Activated naive CD8-positive, alpha-beta T cell treated with anti-CD3 and anti-CD28 coated beads, Interleukin-2, amount 10 ng/mL, durations not matched to agents 7 days and 5 days (primary cell): ENCODE data around the gene CFAP210. TPM values are rescaled to one million over a fixed set of nuclear protein-coding genes. Genes with fewer than 3 reads are reported as not detected.
A peak's percentile ranks its signal among the peaks of the same experiment; 100 is the strongest.
"Not testable (repeated sequence)": the region's sequence is repeated elsewhere in the genome, so short reads cannot be mapped to it uniquely, and the experiment has no call there.

Source experiments
- ATAC-seq: fragments of 150-1000 bp; cut with Tn5 transposase; one replicate; pipeline ENCODE4 v1.10.0; 2021; ENCODE audit warnings: low read depth, moderate library complexity
- POLR2A ChIA-PET: fragments of 350-600 bp; sonication (Branson Sonifier 250); formaldehyde crosslinking; loops from one replicate; lab custom pipeline; 2021; ENCODE audit warnings: antibody characterized with exemption; lab: Charles Lee
- DNase-seq: peaks from one replicate; pipeline ENCODE4 v3.0.0; 2021
- H3K27ac Mint-ChIP-seq: one replicate; pipeline ENCODE4 v1.8.0; 2022; ENCODE audit warnings: mild to moderate bottlenecking, mixed read lengths
- H3K27me3 Mint-ChIP-seq: one replicate; pipeline ENCODE4 v1.8.0; 2022; ENCODE audit warnings: mild to moderate bottlenecking, moderate library complexity, mixed read lengths
- H3K36me3 Mint-ChIP-seq: one replicate; pipeline ENCODE4 v1.8.0; 2021; ENCODE audit warnings: mild to moderate bottlenecking, mixed read lengths
- H3K4me1 Mint-ChIP-seq: one replicate; pipeline ENCODE4 v1.8.0; 2021; ENCODE audit warnings: mixed read lengths
- H3K4me3 Mint-ChIP-seq: one replicate; pipeline ENCODE4 v1.8.0; 2022; ENCODE audit warnings: mild to moderate bottlenecking, moderate library complexity, mixed read lengths
- H3K9me3 Mint-ChIP-seq: one replicate; pipeline ENCODE4 v1.8.0; 2021; ENCODE audit warnings: mixed read lengths
- total RNA-seq, 2 experiments: library from RNA; stranded (reverse); gene quantifications; one replicate each; pipeline ENCODE4 v1.2.3, GENCODE V29; 2021

Gene CFAP210
- total RNA-seq, 2 experiments from 2014 or later, result not detected

GRCh38 chr2:169704160-169704708 lies 10.0 kb upstream of the CFAP210 start:
- Mint-ChIP-seq H3K4me3 (no peak overlapping the region), H3K27me3 (no peaks in the 10 kb centered on the region), H3K9me3 (no peaks in the 10 kb centered on the region), H3K4me1 (peaks cover 1% of the 10 kb centered on the region), H3K27ac (no peak overlapping the region), H3K36me3 (peaks cover 16% of the 10 kb centered on the region)
- ATAC-seq, result no peak
- DNase-seq, result no peak
- POLR2A ChIA-PET, result no interaction called here

- Mint-ChIP-seq H3K27me3 (no peaks in the 10 kb centered on the region), H3K9me3 (no peaks in the 10 kb centered on the region), H3K36me3 (peaks cover 20% of the 10 kb centered on the region), H3K4me1 (peaks cover 3% of the 10 kb centered on the region), H3K4me3 (no peak overlapping the region), H3K27ac (no peak overlapping the region)
- ATAC-seq (no peak), DNase-seq (no peak)
- POLR2A ChIA-PET, result no interaction called here
These were observed 8.8 kb upstream of the CFAP210 start for GRCh38 chr2:169702996-169703395.

GRCh38 chr2:169699173-169699572 lies 5.0 kb upstream of the CFAP210 start:
- DNase-seq, H3K4me3 Mint-ChIP-seq, ATAC-seq, H3K27ac Mint-ChIP-seq, H3K27me3 Mint-ChIP-seq, H3K9me3 Mint-ChIP-seq: not testable (repeated sequence)
- H3K36me3 Mint-ChIP-seq, result peaks cover 21% of the 10 kb centered on the region
- POLR2A ChIA-PET, result interaction anchor here (1.1 kb wide), 1 partner anchor 114 kb away, joined by 5 read pairs; no protein-coding TSS in a partner anchor
- peaks cover 14% of the 10 kb centered on the region for H3K4me1 Mint-ChIP-seq

- no peak overlapping the region for H3K4me3 Mint-ChIP-seq
- no peak for DNase-seq
- POLR2A ChIA-PET, result interaction anchor here (0.7 kb wide), 1 partner anchor 73 kb away, joined by 4 read pairs; no protein-coding TSS in a partner anchor
- no peak for ATAC-seq
- peaks cover 8% of the 10 kb centered on the region for H3K27me3 Mint-ChIP-seq
- H3K9me3 Mint-ChIP-seq, result peaks cover under 1% of the 10 kb centered on the region
- peaks cover 16% of the 10 kb centered on the region for H3K36me3 Mint-ChIP-seq
- no peak overlapping the region for H3K27ac Mint-ChIP-seq
- peaks cover 22% of the 10 kb centered on the region for H3K4me1 Mint-ChIP-seq
These were observed 2.2 kb upstream of the CFAP210 start for GRCh38 chr2:169696381-169696780.

- no peak for ATAC-seq
- Mint-ChIP-seq H3K27me3 (peaks cover 8% of the 10 kb centered on the region), H3K4me3 (peak overlapping the region; percentile 91), H3K4me1 (peaks cover 22% of the 10 kb centered on the region), H3K27ac (peak overlapping the region; percentile 85), H3K9me3 (peaks cover 5% of the 10 kb centered on the region), H3K36me3 (peaks cover 14% of the 10 kb centered on the region)
- DNase-seq, result no peak
- POLR2A ChIA-PET, result interaction anchor here (1.2 to 1.5 kb wide), 4 partner anchors 71 to 121 kb away, joined by 3 to 8 read pairs (median 4); partner anchors contain the start of genes FASTKD1 and PPIG
These were observed 672 bp upstream of the CFAP210 start for GRCh38 chr2:169694894-169695260.

- Mint-ChIP-seq H3K27ac (peak overlapping the region; percentile 85), H3K9me3 (peaks cover 11% of the 10 kb centered on the region), H3K4me1 (peaks cover 21% of the 10 kb centered on the region), H3K4me3 (peak overlapping the region; percentile 91), H3K36me3 (peaks cover 4% of the 10 kb centered on the region), H3K27me3 (peaks cover 8% of the 10 kb centered on the region)
- POLR2A ChIA-PET, result interaction anchor here (1.4 kb wide), 1 partner anchor 72 kb away, joined by 4 read pairs; no protein-coding TSS in a partner anchor
- DNase-seq (no peak), ATAC-seq (no peak)
These were observed 845 bp downstream of the CFAP210 start for GRCh38 chr2:169693360-169693759.

GRCh38 chr2:169692718-169693117 lies 1.5 kb downstream of the CFAP210 start:
- no peak for DNase-seq
- peaks cover 8% of the 10 kb centered on the region for H3K27me3 Mint-ChIP-seq
- H3K9me3 Mint-ChIP-seq, result peaks cover 11% of the 10 kb centered on the region
- ATAC-seq, result no peak
- H3K4me3 Mint-ChIP-seq, result no peak overlapping the region
- peaks cover 18% of the 10 kb centered on the region for H3K4me1 Mint-ChIP-seq
- H3K36me3 Mint-ChIP-seq, result peaks cover 5% of the 10 kb centered on the region
- H3K27ac Mint-ChIP-seq, result no peak overlapping the region
- POLR2A ChIA-PET, result no interaction called here

GRCh38 chr2:169690958-169691357 lies 3.2 kb downstream of the CFAP210 start:
- peaks cover 13% of the 10 kb centered on the region for H3K9me3 Mint-ChIP-seq
- DNase-seq (no peak), ATAC-seq (no peak)
- H3K27ac Mint-ChIP-seq, result no peak overlapping the region
- H3K4me1 Mint-ChIP-seq, result peaks cover 14% of the 10 kb centered on the region
- H3K36me3 Mint-ChIP-seq, result peaks cover 4% of the 10 kb centered on the region
- H3K27me3 Mint-ChIP-seq, result peaks cover 8% of the 10 kb centered on the region
- H3K4me3 Mint-ChIP-seq, result no peak overlapping the region
- POLR2A ChIA-PET, result no interaction called here

- ATAC-seq, POLR2A ChIA-PET, DNase-seq, H3K4me3 Mint-ChIP-seq, H3K4me1 Mint-ChIP-seq, H3K27ac Mint-ChIP-seq, H3K36me3 Mint-ChIP-seq, H3K27me3 Mint-ChIP-seq: not testable (repeated sequence)
- H3K9me3 Mint-ChIP-seq, result peaks cover 13% of the 10 kb centered on the region
These were observed 6.3 kb downstream of the CFAP210 start for GRCh38 chr2:169687943-169688342.

GRCh38 chr2:169686825-169687224 lies 7.4 kb downstream of the CFAP210 start:
- H3K4me3 Mint-ChIP-seq, H3K4me1 Mint-ChIP-seq, H3K27ac Mint-ChIP-seq, H3K27me3 Mint-ChIP-seq, POLR2A ChIA-PET, ATAC-seq, DNase-seq, H3K36me3 Mint-ChIP-seq: not testable (repeated sequence)
- peaks cover 13% of the 10 kb centered on the region for H3K9me3 Mint-ChIP-seq

- H3K4me3 Mint-ChIP-seq, ATAC-seq, H3K9me3 Mint-ChIP-seq, H3K27ac Mint-ChIP-seq, H3K36me3 Mint-ChIP-seq, H3K4me1 Mint-ChIP-seq, DNase-seq, POLR2A ChIA-PET: not testable (repeated sequence)
- H3K27me3 Mint-ChIP-seq, result peaks cover 11% of the 10 kb centered on the region
These were observed 9.5 kb downstream of the CFAP210 start for GRCh38 chr2:169684712-169685111.

GRCh38 chr2:169684135-169684565 lies 10.1 kb downstream of the CFAP210 start:
- H3K27me3 Mint-ChIP-seq, result peaks cover 11% of the 10 kb centered on the region
- H3K36me3 Mint-ChIP-seq, result peaks cover 1% of the 10 kb centered on the region
- H3K27ac Mint-ChIP-seq, result no peak overlapping the region
- ATAC-seq (no peak), DNase-seq (no peak)
- H3K4me1 Mint-ChIP-seq, result peaks cover 6% of the 10 kb centered on the region
- H3K4me3 Mint-ChIP-seq, result no peak overlapping the region
- peaks cover 5% of the 10 kb centered on the region for H3K9me3 Mint-ChIP-seq
- POLR2A ChIA-PET, result no interaction called here

GRCh38 chr2:169683425-169684134 lies 10.6 kb downstream of the CFAP210 start:
- POLR2A ChIA-PET, result no interaction called here
- H3K36me3 Mint-ChIP-seq, result peaks cover 1% of the 10 kb centered on the region
- H3K4me3 Mint-ChIP-seq, result no peak overlapping the region
- H3K27ac Mint-ChIP-seq, result no peak overlapping the region
- H3K27me3 Mint-ChIP-seq, result peaks cover 11% of the 10 kb centered on the region
- ATAC-seq, result no peak
- H3K4me1 Mint-ChIP-seq, result peaks cover 6% of the 10 kb centered on the region
- DNase-seq, result no peak
- H3K9me3 Mint-ChIP-seq, result peaks cover 2% of the 10 kb centered on the region

GRCh38 chr2:169683054-169683424 lies 11.2 kb downstream of the CFAP210 start:
- peaks cover 6% of the 10 kb centered on the region for H3K4me1 Mint-ChIP-seq
- POLR2A ChIA-PET, result no interaction called here

More at GRCh38 chr2:169683054-169683424, 11.2 kb downstream of the CFAP210 start:
- peaks cover 11% of the 10 kb centered on the region for H3K27me3 Mint-ChIP-seq
- DNase-seq (no peak), ATAC-seq (no peak)
- H3K9me3 Mint-ChIP-seq, result peaks cover 2% of the 10 kb centered on the region
- H3K4me3 Mint-ChIP-seq, result no peak overlapping the region
- H3K36me3 Mint-ChIP-seq, result no peaks in the 10 kb centered on the region
- H3K27ac Mint-ChIP-seq, result no peak overlapping the region
